ENCODE measurements around the gene PCDHA3. TPM values are rescaled to one million over a fixed set of nuclear protein-coding genes. Genes with fewer than 3 reads are reported as not detected.
"Not testable (repeated sequence)": the region's sequence is repeated elsewhere in the genome, so short reads cannot be mapped to it uniquely, and the experiment has no call there.

The PCDHA3 gene
- total RNA-seq, 2 experiments from 2014 or later, result not detected

- Mint-ChIP-seq H3K4me1 (no peaks in the 10 kb centered on the region), H3K9me3 (ENCODE audit: low read depth) (peaks cover 9% of the 10 kb centered on the region), H3K27me3 (peaks cover 22% of the 10 kb centered on the region), H3K4me3 (no peak within 1 kb of the TSS), H3K27ac (no peak within 1 kb of the TSS), H3K36me3 (ENCODE audit: low read depth) (peaks cover 8% of the 10 kb centered on the region)
- DNase-seq, result peak; percentile 49
- no peak for ATAC-seq
- POLR2A ChIA-PET, result interaction anchor here (0.6 kb wide), 1 partner anchor 12 kb away, joined by 3 read pairs; no protein-coding TSS in a partner anchor
- CTCF ChIA-PET, result interaction anchor here (0.6 to 1.9 kb wide), 9 partner anchors 10 to 236 kb away, joined by 3 to 9 read pairs (median 3); partner anchors contain the start of genes PCDHA10, PCDHA6 and PCDHAC1
- intact Hi-C loops (cut with DNase I, micrococcal nuclease), result loop anchor here in 1 of 2 experiments (5.0 to 10.0 kb wide), 3 partner anchors 39 to 524 kb away; partner anchors contain the start of genes PCDHA3 and PCDHGA5
Measured at GRCh38 chr5:140840978-140841962, 40.4 kb downstream of the PCDHA3 start, which contains the start of gene PCDHA8. PCDHA8 (plus strand) TSS chr5:140841187; CDS start chr5:140841322, 135 bp downstream.

- intact Hi-C loops (cut with DNase I, micrococcal nuclease), result loop anchor here in 1 of 2 experiments (5.0 to 10.0 kb wide), 3 partner anchors 41 to 522 kb away; partner anchors contain the start of genes PCDHA3 and PCDHGA5
- no peak for ATAC-seq
- Mint-ChIP-seq H3K36me3 (ENCODE audit: low read depth) (peaks cover 12% of the 10 kb centered on the region), H3K27ac (no peak overlapping the region), H3K4me3 (no peak overlapping the region), H3K4me1 (no peaks in the 10 kb centered on the region), H3K27me3 (peaks cover 33% of the 10 kb centered on the region), H3K9me3 (ENCODE audit: low read depth) (peaks cover 19% of the 10 kb centered on the region)
- CTCF ChIA-PET, result no interaction called here
- no peak for DNase-seq
- POLR2A ChIA-PET, result no interaction called here
Measured at GRCh38 chr5:140842798-140843733, 42.2 kb downstream of the PCDHA3 start.

GRCh38 chr5:140848139-140849102 is 47.6 kb downstream of the PCDHA3 start, which contains the start of gene PCDHA9:
PCDHA9 (plus strand) TSS chr5:140848382; CDS start chr5:140848496, 114 bp downstream.
- H3K4me1 Mint-ChIP-seq; POLR2A ChIA-PET; H3K36me3 Mint-ChIP-seq (ENCODE audit: low read depth); H3K27ac Mint-ChIP-seq; DNase-seq; H3K4me3 Mint-ChIP-seq; ATAC-seq; CTCF ChIA-PET: not testable (repeated sequence)
- Mint-ChIP-seq H3K27me3 (peaks cover 24% of the 10 kb centered on the region), H3K9me3 (ENCODE audit: low read depth) (peaks cover 14% of the 10 kb centered on the region)
- intact Hi-C loops (cut with DNase I, micrococcal nuclease), result loop anchor here in 1 of 2 experiments (5.0 to 10.0 kb wide), 2 partner anchors 34 to 516 kb away; partner anchors contain the start of genes PCDHA13 and PCDHGA5

GRCh38 chr5:140849831-140850634 is 49.2 kb downstream of the PCDHA3 start:
- H3K27ac Mint-ChIP-seq; H3K36me3 Mint-ChIP-seq (ENCODE audit: low read depth); H3K4me1 Mint-ChIP-seq; POLR2A ChIA-PET; DNase-seq; ATAC-seq; H3K4me3 Mint-ChIP-seq: not testable (repeated sequence)
- Mint-ChIP-seq H3K9me3 (ENCODE audit: low read depth) (peaks cover 14% of the 10 kb centered on the region), H3K27me3 (peaks cover 21% of the 10 kb centered on the region)
- intact Hi-C loops (cut with DNase I, micrococcal nuclease), result loop anchor here in 1 of 2 experiments (5.0 to 10.0 kb wide), 2 partner anchors 32 to 515 kb away; partner anchors contain the start of genes PCDHA13 and PCDHGA5
- CTCF ChIA-PET, result interaction anchor here (0.7 to 0.8 kb wide), 2 partner anchors 363 to 485 kb away, joined by 3 read pairs; no protein-coding TSS in a partner anchor

Other genes starting within 250 kb of the PCDHA3 start
- gene SRA1, start 243.6 kb upstream of the PCDHA3 start, total RNA-seq, result 10 to 100 TPM; 33.2 to 47.3 TPM
- gene APBB3, start 236.5 kb upstream of the PCDHA3 start, total RNA-seq, result 10 to 100 TPM; 12.8 to 19.0 TPM
- 10 to 100 TPM; 61.8 to 65.4 TPM for gene SLC35A4, start 236.2 kb upstream of the PCDHA3 start, total RNA-seq
- gene CD14, start 167.9 kb upstream of the PCDHA3 start, total RNA-seq, result under 1 TPM; 0.26 to 0.43 TPM
- gene TMCO6, start 161.6 kb upstream of the PCDHA3 start, total RNA-seq, result 10 to 100 TPM; 36.5 to 36.6 TPM
- 10 to 100 TPM; 48.5 to 62.0 TPM for gene NDUFA2, start 153.4 kb upstream of the PCDHA3 start, total RNA-seq
- 100 to 1,000 TPM in 1 of 2 experiments, 10 to 100 TPM in 1; 97.1 to 187 TPM for gene IK, start 153.2 kb upstream of the PCDHA3 start, total RNA-seq
- gene WDR55, start 136.2 kb upstream of the PCDHA3 start, total RNA-seq, result 10 to 100 TPM; 25.9 to 31.7 TPM
- 1 to 10 TPM; 2.1 to 3.0 TPM for gene DND1, start 127.5 kb upstream of the PCDHA3 start, total RNA-seq
- 10 to 100 TPM; 83.3 to 91.0 TPM for gene HARS1, start 109.7 kb upstream of the PCDHA3 start, total RNA-seq
- gene HARS2, start 109.6 kb upstream of the PCDHA3 start, total RNA-seq, result 10 to 100 TPM; 20.9 to 28.1 TPM
- 10 to 100 TPM; 49.9 to 55.3 TPM for gene ZMAT2, start 100.6 kb upstream of the PCDHA3 start, total RNA-seq
- not detected for gene PCDHA1, start 14.9 kb upstream of the PCDHA3 start, total RNA-seq
- not detected for gene PCDHA2, start 6.2 kb upstream of the PCDHA3 start, total RNA-seq
- not detected for gene PCDHA4, start 6.0 kb downstream of the PCDHA3 start, total RNA-seq
- not detected for gene PCDHA5, start 20.6 kb downstream of the PCDHA3 start, total RNA-seq
- not detected for gene PCDHA6, start 26.9 kb downstream of the PCDHA3 start, total RNA-seq
- gene PCDHA7, start 33.2 kb downstream of the PCDHA3 start, total RNA-seq, result not detected
- gene PCDHA8, start 40.1 kb downstream of the PCDHA3 start, total RNA-seq, result not detected
- not detected for gene PCDHA9, start 47.3 kb downstream of the PCDHA3 start, total RNA-seq
- gene PCDHA10, start 54.8 kb downstream of the PCDHA3 start, total RNA-seq, result not detected
- gene PCDHA11, start 67.9 kb downstream of the PCDHA3 start, total RNA-seq, result not detected
- gene PCDHA12, start 74.3 kb downstream of the PCDHA3 start, total RNA-seq, result not detected
- not detected for gene PCDHA13, start 81.1 kb downstream of the PCDHA3 start, total RNA-seq
- not detected for gene PCDHAC1, start 125.2 kb downstream of the PCDHA3 start, total RNA-seq
- gene PCDHAC2, start 165.4 kb downstream of the PCDHA3 start, total RNA-seq, result not detected

All from activated CD4-positive, alpha-beta T cell treated with anti-CD3 and anti-CD28 coated beads for 36 hours (primary cell).